Gastrocnemius medialis (tissue), 4 donors: ENCODE data around the gene ARHGAP9. TPM values are rescaled to one million over a fixed set of nuclear protein-coding genes. Genes with fewer than 3 reads are reported as not detected.

Experiments used
- ATAC-seq, 2 donors: fragments of 150-250 bp; one replicate each; pipeline ENCODE4 v1.9.1; 2016
- DNase-seq, 2 donors: peaks; one replicate each; pipeline ENCODE4 v3.0.0-alpha.2; 2019
- H3K27ac ChIP-seq, 4 donors: fragments of 200-600 bp; sonication (generic); 1 replicate in 1 of 4; 2 replicates in 3 of 4; pipeline ENCODE4 v1.5.1; 2016 to 2018; ENCODE audit warnings: mild to moderate bottlenecking in 2 of 4, moderate library complexity in 1 of 4
- H3K27me3 ChIP-seq, 3 donors: fragments of 200-600 bp; sonication (generic) in 2 of 3; 1 replicate in 1 of 3; 2 replicates in 2 of 3; pipeline versions ENCODE4 v1.5.1 to v1.6.0; 2016 to 2019; ENCODE audit warnings: mild to moderate bottlenecking in 1 of 3, moderate library complexity in 1 of 3
- H3K36me3 ChIP-seq, 2 donors: fragments of 200-600 bp; sonication (generic) in 1 of 2; one replicate each; pipeline ENCODE4 v1.5.1; 2017 to 2018
- H3K4me1 ChIP-seq, 2 donors: fragments of 200-600 bp; sonication (generic) in 1 of 2; one replicate each; pipeline ENCODE4 v1.5.1; 2016 to 2017; ENCODE audit warnings: mild to moderate bottlenecking in 2 of 2
- H3K4me3 ChIP-seq, 4 donors: fragments of 200-600 bp; sonication (generic) in 3 of 4; 1 replicate in 1 of 4; 2 replicates in 3 of 4; pipeline ENCODE4 v1.5.1; 2016 to 2019; ENCODE audit warnings: mild to moderate bottlenecking in 2 of 4
- H3K9me3 ChIP-seq, 3 donors: fragments of 200-600 bp; sonication (generic) in 2 of 3; 1 replicate in 1 of 3; 2 replicates in 2 of 3; pipeline ENCODE4 v1.5.1; 2016 to 2019
- POLR2A ChIP-seq, 2 donors: fragments of 450-650 bp; IDR thresholded peaks; one replicate each; pipeline ENCODE4 v1.6.1; 2017; ENCODE audit warnings: antibody characterized with exemption in 2 of 2, mild to moderate bottlenecking in 2 of 2, moderate library complexity in 2 of 2
- in situ Hi-C, 4 donors: fragments of 200-750 bp; cut with MboI; loops; one replicate each; pipeline versions ENCODE4 v1.15.0 to v1.8.0; 2017; ENCODE audit warnings: low sequenced_read_pairs in 4 of 4
- intact Hi-C: fragments of 100-400 bp; cut with DNase I; formaldehyde crosslinking; loops from one replicate; pipeline ENCODE4 v1.15.1; 2023; ENCODE audit warnings: low total_unique reads
- total RNA-seq, 4 donors: library from RNA; depleted of rRNA; stranded (reverse); fragments of >200 nt; gene quantifications; one replicate each; pipeline versions ENCODE4 v1.1.0 to v1.2.3, GENCODE V29; 2016
- TF ChIP-seq, protein P1 (sequence below), 5 experiments: fragments of 450-650 bp in 3 of 5; fragments of 200-600 bp in 2 of 5; sonication (generic) in 2 of 5; IDR thresholded peaks in 4 of 5; conservative IDR thresholded peaks in 1 of 5; 1 replicate in 4 of 5; 2 replicates in 1 of 5; pipeline ENCODE4 v1.5.1; 2016 to 2019; ENCODE audit warnings: antibody characterized with exemption in 5 of 5, mild to moderate bottlenecking in 3 of 5, moderate library complexity in 3 of 5

The ARHGAP9 gene
- 1 to 10 TPM; 2.7 to 5.1 (median 4.7) TPM for total RNA-seq

DNA sequence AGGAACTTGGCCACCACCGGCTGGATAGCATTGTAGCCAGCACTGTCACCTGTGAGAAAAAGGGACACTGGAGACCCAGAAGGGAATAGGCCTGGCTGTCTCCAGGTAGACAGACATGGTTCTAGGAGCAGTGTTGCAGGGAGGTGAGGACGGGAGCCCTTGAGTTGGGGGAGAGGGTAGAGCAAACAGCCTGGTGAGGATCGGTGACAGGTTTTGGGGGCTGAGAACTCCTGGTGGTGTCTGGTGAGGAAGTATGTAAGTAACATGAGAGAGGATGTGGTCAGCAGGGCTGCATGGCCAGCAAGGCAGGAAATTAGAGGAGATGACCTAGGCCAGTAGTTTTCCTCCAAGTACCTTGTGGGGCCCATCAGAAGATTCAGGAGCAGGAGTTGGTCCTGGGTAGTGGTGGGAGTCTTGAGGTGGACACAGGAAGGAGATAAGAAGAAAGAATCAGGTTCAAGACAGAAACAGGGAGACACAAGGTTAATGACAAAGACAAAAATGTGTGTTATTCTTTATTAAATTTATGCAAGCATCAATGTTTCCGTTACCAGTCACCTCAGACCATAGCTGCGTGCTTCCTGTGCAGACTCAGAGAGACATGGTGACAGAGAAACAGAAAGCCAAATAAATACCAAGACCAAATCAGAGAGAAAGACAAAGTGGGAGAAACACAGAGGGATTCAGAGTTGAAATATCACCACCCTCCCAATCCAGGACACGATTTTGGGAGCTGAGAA is at the start of gene ARHGAP9:
Gene ARHGAP9 (minus strand): TSS at position 491 of the 740 bp plus-strand sequence. CDS start 460 bp downstream, at position 31.
- Histone ChIP-seq H3K27ac (no peak within 1 kb of the TSS), H3K4me1 (peaks cover 12% of the 10 kb centered on the region in 2 donors), H3K27me3 (peaks cover 24 to 29% (median 25%) of the 10 kb centered on the region in 3 donors), H3K9me3 (no peaks in the 10 kb centered on the region), H3K4me3 (no peak within 1 kb of the TSS), H3K36me3 (no peaks in the 10 kb centered on the region)
- DNase-seq (no peak), ATAC-seq (no peak)
- intact Hi-C loops (no loop called here), in situ Hi-C loops (no loop called here)
- TF ChIP-seq, protein P1, sequence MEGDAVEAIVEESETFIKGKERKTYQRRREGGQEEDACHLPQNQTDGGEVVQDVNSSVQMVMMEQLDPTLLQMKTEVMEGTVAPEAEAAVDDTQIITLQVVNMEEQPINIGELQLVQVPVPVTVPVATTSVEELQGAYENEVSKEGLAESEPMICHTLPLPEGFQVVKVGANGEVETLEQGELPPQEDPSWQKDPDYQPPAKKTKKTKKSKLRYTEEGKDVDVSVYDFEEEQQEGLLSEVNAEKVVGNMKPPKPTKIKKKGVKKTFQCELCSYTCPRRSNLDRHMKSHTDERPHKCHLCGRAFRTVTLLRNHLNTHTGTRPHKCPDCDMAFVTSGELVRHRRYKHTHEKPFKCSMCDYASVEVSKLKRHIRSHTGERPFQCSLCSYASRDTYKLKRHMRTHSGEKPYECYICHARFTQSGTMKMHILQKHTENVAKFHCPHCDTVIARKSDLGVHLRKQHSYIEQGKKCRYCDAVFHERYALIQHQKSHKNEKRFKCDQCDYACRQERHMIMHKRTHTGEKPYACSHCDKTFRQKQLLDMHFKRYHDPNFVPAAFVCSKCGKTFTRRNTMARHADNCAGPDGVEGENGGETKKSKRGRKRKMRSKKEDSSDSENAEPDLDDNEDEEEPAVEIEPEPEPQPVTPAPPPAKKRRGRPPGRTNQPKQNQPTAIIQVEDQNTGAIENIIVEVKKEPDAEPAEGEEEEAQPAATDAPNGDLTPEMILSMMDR (IDR thresholded peaks at IDR 0.05 in 4 of 5, conservative IDR thresholded peaks at IDR 0.05 in 1 of 5) = no peak
- TF ChIP-seq POLR2A (IDR thresholded peaks at IDR 0.05) = no peak

DNA sequence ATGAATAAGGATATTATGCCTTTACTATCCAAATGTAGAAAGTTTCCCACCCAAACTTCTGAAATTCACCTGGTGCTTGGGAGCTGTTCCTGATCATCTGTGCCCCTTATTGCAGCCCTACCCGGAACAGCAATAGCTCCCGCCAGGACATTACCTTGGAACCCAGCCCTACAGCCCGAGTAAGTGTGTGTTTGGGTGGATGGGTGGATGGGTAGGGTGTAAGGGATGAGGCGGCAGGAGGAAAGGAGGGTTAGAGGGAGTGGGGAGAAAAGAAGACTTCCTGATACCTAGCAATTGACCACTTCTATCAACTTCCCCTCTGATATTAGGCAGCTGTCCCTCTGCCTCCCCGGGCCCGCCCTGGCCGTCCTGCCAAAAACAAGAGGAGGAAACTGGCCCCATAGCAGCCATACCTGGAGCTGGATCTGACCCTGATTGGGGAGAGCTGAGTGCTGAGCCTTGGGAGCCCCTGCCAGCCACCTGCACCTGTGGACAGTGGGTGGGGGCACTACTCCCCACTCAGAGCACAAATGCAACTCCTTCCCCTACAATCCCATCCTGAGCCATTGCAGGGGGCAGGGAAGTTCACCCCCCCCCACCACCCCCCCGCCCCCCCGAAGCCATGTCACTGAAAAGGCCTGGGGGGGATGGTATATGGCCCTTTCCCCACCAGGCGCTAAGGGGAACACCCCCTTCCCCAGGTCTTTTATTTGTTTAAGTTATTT is 49.3 kb upstream of the ARHGAP9 start:
- Histone ChIP-seq H3K4me1 (peaks cover 10 to 14% of the 10 kb centered on the region in 2 donors), H3K36me3 (peaks cover 2 to 94% of the 10 kb centered on the region in 2 donors), H3K9me3 (no peaks in the 10 kb centered on the region), H3K4me3 (no peak overlapping the region), H3K27ac (no peak overlapping the region), H3K27me3 (no peaks in the 10 kb centered on the region)
- ATAC-seq = no peak
- TF ChIP-seq, protein P1 (IDR thresholded peaks at IDR 0.05 in 4 of 5, conservative IDR thresholded peaks at IDR 0.05 in 1 of 5) = no peak
- TF ChIP-seq POLR2A (IDR thresholded peaks at IDR 0.05) = no peak
- in situ Hi-C loops (no loop called here), intact Hi-C loops (loop anchor here (10.0 kb wide), 2 partner anchors 444 to 894 kb away; partner anchors contain the start of genes BAZ2A and NAB2)
- no peak for DNase-seq

DNA sequence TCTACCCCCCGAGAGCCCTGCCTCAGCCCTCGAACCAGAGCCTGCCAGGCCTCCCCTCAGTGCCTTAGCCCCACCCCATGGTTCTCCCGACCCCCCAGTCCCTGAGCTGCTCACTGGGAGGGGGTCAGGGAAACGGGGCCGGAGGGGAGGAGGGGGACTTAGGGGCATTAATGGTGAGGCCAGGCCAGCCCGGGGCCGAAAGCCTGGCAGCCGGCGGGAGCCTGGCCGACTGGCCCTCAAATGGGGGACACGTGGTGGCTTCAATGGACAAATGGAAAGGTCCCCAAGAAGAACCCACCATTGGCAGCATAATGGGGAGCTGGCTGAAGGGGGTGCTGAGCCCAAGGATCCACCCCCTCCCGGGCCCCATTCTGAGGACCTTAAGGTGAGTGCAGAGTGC is 48.5 kb upstream of the ARHGAP9 start:
- in situ Hi-C loops = no loop called here
- no peak for DNase-seq
- Histone ChIP-seq H3K4me1 (peaks cover 18 to 21% of the 10 kb centered on the region in 2 donors), H3K27me3 (no peaks in the 10 kb centered on the region), H3K4me3 (no peak overlapping the region), H3K36me3 (peaks cover 0 to 87% of the 10 kb centered on the region in 2 donors), H3K27ac (peak overlapping the region in 1 of 4 donors; percentile 4), H3K9me3 (no peaks in the 10 kb centered on the region)
- no peak for ATAC-seq
- TF ChIP-seq POLR2A (IDR thresholded peaks at IDR 0.05) = no peak
- TF ChIP-seq, protein P1 (IDR thresholded peaks at IDR 0.05 in 4 of 5, conservative IDR thresholded peaks at IDR 0.05 in 1 of 5) = no peak
- intact Hi-C loops = loop anchor here (10.0 kb wide), 2 partner anchors 443 to 893 kb away; partner anchors contain the start of genes BAZ2A and NAB2

DNA sequence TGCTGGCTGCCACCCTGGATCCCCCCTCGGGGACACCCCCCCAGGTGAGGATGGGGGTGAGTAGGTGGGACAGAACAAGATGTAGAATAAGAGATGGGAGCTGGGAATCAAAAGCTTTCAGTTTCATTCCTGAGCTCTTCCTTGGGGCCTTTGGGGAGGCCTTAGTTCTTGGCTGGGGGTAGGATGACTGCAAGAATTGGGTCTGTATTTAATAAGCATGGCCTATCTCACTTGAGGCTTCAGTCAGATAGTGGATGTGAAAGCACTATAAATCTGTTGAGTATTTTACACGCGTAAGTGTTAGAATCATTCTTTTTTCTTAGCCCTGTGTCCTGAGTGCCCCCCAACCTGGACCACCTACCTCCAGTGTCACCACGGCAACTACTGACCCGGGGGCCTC is 47.5 kb upstream of the ARHGAP9 start:
- no peak for ATAC-seq
- Histone ChIP-seq H3K4me1 (peaks cover 19 to 23% of the 10 kb centered on the region in 2 donors), H3K27ac (no peak overlapping the region), H3K36me3 (peaks cover 0 to 77% of the 10 kb centered on the region in 2 donors), H3K9me3 (no peaks in the 10 kb centered on the region), H3K4me3 (no peak overlapping the region), H3K27me3 (no peaks in the 10 kb centered on the region)
- intact Hi-C loops = loop anchor here (10.0 kb wide), 2 partner anchors 442 to 892 kb away; partner anchors contain the start of genes BAZ2A and NAB2
- DNase-seq = no peak
- TF ChIP-seq POLR2A (IDR thresholded peaks at IDR 0.05) = no peak
- TF ChIP-seq, protein P1 (IDR thresholded peaks at IDR 0.05 in 4 of 5, conservative IDR thresholded peaks at IDR 0.05 in 1 of 5) = no peak
- in situ Hi-C loops = no loop called here
